ENCODE results near the gene ANKRD53.

The ANKRD53 gene, protein sequence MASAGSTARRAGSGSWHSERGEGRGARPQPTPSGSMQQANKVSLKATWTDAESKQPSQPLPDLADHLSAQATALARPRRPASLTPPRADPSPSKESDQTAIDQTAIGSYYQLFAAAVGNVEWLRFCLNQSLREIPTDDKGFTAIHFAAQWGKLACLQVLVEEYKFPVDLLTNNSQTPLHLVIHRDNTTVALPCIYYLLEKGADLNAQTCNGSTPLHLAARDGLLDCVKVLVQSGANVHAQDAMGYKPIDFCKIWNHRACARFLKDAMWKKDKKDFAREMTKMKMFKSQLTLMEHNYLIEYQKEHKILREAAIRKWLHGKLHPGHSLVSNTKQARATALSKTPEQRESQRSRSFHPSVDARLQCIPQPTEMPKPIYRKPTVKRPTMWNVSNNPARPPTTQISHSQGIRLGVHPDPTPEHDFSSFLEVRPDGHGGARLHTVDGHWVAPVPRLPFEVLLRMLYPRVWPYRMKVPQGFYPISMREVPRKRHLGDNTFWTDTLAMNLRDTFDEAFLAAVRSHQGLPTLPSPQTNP

DNA sequence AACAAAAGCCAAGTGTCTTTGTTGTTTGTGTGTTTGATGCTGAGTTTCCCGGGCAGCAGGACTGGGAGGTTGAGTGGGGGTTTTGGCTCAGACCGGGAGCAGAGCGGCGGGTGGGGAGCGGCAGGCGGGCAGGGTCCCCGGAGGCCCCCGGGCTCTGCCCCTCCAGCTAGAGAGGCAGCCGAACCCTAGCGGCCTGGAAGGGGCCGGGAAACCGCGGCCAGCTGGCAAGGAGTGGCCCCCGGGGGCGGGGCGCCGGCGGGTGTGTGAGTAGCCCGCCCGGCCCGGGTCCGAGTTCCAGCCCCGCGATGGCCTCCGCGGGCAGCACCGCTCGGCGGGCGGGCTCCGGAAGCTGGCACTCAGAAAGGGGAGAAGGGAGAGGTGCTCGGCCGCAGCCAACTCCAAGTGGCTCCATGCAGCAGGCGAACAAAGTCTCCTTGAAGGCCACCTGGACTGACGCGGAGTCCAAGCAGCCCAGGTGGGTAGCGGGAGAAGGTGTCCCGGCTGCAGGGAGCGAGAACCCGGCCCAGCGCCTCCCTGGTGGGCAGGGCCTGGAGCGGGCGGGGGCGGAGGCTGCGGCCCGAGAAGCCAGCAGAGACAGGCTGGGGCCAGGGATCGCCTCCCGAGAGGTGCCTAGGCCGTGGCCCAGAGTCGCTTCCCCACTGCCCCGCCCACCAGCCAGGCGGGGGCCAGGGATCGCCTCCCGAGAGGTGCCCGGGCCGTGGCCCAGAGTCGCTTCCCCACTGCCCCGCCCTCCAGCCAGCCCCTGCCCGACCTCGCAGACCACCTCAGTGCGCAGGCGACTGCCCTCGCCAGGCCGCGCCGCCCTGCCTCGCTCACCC is at the start of gene ANKRD53:
Gene ANKRD53 (plus strand): TSS at position 290 of the 839 bp plus-strand sequence. CDS start 16 bp downstream, at position 306.
- no peak for DNase-seq (ENCODE audit: low spot score)

DNA sequence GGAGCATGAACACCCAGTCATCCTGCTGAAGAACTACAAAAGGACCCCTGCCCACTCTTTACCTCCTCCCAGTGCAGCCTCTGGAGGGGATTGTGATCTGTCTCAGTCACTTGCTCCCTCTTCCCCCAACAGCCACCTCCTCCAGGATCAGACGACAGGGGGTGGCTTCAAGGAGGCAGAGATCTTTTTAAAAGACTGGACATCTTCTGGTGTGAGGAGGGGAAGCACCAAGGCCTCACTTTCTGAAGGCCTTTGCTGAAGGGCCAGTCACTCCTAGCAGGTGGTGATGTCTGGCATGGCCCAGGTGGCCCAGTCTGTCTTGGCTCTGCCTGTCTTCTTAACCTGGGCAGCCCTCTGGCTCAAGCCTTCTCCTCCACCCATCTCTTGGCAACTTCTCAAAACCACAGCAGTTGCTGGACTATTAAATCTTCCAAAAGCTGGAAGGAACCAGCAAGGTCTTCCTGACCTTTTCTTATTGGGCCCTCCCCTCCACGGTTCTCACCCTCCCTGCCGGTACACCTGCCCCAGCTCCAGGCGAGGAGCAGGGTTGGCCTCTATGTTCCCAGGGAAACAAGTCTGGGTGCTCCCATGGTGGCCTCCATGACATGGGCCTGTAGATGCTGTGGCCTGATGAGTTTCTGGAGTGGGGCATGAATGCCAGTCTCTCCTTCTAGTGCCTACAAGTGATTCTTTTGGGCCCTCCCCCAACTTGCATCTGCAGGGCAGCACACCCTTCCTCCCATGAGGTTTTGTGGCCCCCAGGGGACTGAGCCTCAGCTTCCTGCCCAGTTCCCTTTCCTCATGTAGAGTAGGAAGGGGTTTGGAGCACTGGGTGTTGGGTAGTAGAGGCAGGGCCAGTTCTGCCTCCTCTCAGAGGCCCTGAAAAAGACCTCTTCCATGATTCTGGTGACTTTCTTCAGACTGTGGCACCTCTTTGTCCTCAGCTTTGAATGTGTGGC is 47.8 kb upstream of the ANKRD53 start:
- DNase-seq (ENCODE audit: low spot score), result no peak

DNA sequence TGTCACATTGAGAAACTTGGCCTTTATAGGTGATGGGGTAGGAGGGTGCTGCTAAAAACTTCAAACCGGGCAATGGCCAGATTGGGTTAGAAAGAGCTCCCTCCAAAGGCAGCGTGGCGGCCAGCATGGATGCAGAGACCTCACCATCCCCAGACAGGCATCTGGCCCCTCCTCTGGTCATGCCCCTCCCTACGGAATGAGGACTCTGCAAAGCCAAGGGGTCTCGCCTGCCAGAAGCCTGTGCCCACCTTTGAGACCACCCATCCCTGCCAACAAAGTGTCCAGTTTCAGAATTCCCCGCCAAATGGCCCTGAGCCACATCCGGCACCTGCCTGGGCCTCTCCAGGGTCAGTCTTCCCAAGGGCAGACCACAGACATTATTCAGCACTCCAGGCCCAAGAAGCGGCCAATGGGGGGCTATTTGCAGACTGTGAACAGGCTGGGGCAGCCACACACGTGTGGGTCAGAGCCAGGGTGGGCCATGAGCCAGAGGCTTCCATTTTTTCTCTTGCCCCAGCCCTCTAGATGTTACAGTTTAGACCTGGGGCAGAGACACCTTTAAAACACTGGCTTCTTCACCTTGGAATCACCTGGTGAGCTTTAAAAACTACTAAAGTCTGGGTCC is 46.9 kb upstream of the ANKRD53 start:
- DNase-seq (ENCODE audit: low spot score), result no peak

DNA sequence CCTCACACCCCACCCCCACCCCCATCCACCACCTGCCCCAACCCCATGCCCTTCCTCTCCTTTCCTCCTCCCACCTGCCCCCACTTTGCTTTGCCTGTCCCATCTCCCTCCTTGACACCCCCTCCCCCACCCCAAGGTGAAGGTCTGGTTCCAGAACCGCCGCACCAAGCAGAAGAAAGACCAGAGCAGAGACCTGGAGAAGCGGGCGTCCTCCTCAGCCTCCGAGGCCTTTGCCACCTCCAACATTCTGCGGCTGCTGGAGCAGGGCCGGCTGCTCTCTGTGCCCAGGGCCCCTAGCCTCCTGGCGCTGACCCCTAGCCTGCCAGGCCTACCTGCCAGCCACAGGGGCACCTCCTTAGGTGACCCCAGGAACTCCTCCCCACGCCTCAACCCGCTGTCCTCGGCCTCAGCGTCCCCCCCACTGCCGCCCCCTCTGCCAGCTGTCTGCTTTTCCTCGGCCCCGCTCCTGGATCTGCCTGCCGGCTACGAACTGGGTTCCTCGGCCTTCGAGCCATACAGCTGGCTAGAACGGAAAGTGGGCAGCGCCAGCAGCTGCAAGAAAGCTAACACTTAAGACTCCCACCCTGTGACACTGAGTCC is 45.7 kb upstream of the ANKRD53 start:
- DNase-seq (ENCODE audit: low spot score), result no peak

DNA sequence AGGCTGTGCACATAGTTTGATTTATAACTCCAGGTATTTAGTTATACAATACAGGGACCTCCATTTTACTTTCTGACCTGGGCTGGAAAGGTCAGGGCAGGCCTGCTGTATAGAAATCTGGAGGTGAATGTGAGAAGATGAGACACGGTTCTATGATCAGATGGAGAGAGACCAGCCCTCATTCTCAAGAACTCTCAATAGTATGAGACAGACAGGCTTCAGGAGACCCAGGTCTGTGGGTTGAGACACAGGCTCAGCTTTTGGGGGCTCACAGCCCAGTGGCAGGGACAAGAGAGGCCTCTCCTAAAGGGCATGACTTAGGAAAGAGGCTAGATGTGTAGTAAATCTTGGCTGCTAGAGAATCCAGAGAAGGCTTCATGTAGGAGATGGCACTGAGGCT is 43.4 kb upstream of the ANKRD53 start:
- no peak for DNase-seq (ENCODE audit: low spot score)

DNA sequence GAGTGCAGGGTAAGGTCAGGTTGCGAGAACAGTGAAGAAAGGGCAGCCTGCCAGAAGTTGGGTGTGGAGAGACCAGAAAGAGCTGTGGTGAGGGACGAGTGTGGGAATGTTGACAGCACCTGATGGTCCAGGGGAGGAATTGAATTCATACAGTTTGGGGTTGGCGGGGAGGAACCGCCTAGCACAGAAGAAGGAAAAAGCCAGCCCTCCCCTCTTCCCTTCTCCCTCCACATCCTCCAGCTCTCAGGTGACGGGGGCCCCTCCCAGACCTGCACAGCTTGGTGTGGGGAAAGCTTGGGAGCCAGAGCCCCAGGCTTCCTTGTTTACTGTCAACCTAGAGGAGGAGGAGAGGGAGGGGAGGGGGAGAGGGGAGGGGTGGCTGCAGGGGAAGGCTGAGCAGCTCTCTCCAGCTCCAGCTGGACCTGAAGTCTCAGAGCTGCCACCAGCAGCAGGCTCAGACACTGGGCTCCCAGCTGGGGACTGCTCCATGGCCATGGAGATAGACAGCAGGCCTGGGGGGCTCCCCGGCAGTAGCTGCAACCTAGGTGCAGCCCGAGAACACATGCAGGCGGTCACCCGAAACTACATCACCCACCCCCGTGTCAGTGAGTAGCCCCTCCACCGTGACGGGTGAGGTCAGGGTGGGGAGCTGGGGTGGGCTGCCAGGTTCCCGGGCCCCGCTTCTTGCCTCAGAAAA is 42.8 kb upstream of the ANKRD53 start, which contains the start of gene ATP6V1B1:
Gene ATP6V1B1 (plus strand): TSS at position 433 of the 697 bp plus-strand sequence. CDS start 55 bp downstream, at position 488.
- no peak for DNase-seq (ENCODE audit: low spot score)

DNA sequence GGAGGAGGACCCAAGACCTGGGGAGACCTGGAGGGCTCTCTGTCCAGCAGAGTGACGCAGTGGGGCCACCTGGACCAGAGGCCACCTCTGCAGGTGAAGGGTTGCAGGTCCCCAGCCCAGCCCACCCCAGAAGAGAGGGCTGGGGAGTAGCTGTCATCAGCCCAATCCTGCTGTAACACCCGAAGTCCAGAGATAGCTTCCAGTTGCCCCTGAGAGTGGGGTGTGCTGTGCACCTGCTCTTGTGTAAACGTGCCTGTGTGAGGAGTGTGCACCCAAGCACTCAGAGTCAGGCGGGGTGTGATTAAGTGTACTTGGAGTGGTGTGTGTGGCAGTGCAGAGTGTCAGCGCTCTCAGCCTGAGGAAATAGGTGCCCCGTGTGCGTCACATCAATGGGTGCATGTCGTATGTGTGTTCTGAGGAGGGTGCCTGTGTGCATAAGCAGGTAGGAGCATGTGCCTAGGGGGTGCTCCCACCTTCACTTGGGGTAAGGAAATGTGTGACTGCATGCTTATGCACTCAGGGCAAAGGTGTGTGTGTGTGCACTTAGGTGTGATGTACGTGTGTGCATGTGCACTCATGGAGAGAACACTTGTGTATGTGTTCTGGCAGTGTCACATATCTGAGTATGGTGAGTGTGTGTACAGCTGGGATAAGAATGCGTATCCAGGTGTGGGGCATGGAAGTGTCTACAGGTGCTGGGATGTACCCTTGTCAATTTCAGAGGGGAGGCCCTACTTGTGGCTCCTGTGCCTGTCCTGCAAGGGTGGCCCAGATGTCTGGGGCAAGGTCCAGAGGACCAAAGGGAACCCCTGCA is 42.1 kb upstream of the ANKRD53 start:
- DNase-seq (ENCODE audit: low spot score), result no peak

DNA sequence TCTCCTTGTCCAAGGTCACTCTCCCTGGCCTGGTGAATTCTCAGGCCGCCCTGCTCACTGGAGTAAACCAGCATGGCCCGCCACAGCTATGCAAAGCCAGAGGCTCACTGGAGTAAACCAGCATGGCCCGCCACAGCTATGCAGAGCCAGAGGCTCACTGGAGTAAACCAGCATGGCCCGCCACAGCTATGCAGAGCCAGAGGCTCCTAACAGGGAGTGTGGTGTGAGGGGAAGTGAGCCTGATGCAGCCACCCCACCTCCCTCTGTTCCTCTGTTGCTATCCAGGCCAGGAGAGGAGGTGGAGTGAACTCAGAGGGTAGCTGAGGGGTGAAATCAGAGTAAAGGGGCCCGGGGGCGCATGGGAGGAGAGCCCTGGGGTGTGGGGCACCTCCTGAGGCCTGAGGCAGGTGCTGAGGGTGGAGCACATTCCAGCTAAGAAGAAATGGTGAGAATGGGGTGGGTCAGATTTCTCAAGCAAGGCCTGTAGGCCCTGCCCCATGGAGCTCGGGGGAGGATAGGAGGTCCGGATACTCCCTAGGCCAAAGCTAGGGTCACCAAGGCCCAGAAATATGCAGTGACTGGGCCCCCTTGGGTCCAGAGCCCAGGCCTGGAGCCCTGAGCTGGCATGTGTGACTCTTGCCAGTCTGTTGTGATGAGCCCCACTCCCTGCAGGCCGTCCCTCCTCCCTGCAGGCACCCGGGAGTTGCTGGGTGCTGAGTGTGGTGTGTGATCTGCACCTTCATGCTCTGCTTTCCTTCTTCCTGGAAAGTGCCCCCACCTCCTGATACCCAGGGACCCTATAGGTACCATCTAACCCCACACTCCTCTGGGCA is 41.2 kb upstream of the ANKRD53 start:
- DNase-seq (ENCODE audit: low spot score), result no peak

DNA sequence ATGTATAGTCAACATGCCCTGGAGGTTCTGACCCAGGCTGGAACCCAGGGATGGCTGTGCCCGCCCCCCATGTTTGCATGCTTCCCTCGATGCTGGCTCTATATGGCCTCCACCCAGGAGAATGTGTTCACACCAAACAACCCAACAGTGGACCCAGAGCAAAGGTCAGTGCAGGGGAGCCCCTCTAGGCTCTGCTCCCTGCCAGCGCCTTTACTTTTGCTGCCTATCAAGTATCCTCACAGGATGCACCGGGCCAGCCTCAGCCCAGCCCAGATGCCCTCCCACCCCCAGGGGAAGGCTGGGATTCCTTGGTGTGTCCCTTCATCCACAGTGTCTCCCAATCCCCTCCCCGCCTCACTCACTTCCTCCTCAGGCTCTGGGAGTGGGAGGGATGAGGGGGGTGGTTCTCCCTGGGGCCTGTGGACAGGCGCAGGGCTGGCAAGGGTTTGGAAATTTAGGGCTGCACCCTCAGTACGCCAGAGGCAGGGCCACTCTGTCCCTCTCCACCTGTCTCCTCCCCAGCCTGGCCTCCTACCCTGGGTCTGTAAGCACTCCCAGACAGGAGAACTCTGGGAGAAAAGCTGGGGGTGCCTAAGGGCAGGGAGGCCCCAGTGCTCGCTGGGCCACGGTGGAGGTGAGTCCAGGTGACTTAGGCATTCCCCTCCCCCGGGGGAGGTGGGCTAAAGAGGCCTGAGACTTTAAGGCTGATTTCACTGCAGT is 40.4 kb upstream of the ANKRD53 start:
- no peak for DNase-seq (ENCODE audit: low spot score)

DNA sequence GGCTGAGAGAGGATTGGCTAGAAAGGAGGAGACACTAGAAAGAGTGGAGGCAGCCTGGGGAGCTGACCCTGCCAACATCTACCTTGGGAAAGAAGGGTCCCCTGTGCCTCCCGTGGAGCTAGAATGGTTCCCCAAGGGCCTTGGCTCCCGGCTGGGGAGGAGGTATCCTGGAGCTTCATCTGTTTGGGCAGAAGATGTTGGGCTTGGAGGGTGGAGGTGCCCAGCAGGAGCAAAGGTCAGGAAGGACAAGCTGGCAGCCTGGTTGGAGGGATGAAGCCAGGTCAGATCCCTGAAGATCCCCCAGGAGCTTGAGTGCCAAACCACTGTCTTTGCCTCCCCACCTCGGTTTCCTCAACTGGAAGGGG is 39.9 kb upstream of the ANKRD53 start:
- no peak for DNase-seq (ENCODE audit: low spot score)

DNA sequence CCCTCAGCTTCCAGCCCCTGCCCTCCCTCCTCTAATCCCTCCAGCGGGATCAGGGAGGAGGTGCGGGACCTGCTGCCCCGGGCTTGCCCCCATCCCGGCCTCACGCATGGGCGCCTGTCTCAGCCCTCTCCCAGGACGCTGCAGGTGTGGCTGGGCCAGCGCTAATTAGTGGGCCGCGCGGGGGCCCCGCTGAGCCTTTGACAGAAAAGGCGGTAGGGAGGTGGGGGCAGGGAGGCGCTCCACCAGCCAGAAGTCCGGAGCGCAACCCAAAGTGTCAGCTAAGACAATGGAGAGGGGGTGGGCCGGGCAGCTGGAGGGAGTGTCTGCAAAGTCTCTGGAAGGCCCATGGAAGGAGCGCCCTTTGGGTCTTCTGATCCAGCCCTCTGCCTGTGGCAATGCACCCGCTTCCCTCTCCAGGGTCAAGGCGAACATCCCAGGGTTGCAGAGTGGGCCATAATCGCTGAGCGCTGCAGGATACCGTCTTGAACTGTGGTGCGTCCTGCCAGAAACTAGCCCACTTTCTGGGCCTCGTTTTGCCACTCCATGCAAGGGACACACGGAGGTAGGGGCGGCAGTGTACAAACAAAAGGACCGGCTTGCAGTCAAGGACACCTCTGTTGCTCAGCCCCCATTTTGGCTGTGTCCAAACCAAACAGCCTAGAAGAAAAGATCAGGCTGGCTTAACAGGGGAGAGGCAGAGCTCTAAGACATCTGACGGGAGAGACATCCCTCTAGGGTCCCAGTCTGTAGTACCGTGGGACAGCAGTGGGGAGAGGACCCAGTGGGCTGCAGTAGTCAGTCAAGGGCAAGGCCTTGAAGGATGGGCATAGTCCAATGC is 39.2 kb upstream of the ANKRD53 start:
- no peak for DNase-seq (ENCODE audit: low spot score)

DNA sequence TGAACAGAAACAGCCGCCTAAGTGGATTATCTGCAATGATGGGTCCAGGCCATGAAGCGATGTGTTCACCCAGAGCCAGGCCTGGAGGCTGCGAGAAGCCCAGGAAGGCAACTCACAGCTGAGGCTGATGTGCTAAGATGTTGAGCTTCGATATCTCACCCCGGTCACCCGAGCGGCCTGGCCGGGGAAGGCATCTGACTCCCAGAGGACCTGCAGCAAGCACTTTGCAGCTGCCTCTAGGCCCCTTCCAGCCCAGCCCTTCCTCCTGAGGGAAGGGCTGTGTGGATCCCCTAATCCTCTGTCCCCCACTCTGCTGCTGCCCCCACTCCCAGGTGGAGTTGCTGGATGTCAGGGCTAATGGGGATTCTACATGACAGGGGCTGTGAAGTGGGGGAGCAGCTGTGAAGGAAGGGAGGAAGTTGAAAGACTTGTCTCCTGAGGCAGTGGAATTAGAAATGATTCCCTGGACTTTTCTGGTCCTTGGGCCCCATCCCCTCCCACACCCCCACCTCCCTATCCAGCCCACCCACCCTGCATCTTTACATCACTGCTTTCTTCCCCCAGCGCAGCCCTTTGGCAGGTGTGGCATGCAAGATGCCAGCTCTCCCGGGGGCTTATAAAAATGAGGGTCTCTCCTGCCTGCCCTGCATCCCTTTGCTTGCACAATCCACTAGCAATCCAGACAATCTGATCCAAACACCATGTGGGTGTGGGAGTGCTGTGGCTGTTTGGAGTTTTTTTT is 38.4 kb upstream of the ANKRD53 start:
- DNase-seq (ENCODE audit: low spot score), result no peak

DNA sequence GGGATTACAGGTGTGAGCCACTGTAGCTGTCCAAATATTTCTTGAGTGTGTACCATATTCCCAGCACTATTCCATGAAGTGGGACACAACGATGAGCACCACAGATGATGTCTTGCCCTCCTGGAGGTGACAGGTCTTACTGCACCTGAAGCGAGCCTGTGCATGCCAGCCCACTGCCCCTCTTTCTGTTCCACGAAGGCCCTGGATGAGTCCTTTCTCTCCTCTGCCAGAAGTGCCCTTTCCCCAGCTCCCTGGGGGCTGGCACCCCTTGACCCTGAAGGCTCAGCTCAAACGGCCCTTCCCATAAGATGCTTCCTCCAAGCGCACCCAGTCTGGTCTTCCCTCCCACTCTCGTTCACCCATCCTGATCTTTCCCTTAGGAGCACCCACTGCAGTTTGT is 37.2 kb upstream of the ANKRD53 start:
- DNase-seq (ENCODE audit: low spot score), result no peak

DNA sequence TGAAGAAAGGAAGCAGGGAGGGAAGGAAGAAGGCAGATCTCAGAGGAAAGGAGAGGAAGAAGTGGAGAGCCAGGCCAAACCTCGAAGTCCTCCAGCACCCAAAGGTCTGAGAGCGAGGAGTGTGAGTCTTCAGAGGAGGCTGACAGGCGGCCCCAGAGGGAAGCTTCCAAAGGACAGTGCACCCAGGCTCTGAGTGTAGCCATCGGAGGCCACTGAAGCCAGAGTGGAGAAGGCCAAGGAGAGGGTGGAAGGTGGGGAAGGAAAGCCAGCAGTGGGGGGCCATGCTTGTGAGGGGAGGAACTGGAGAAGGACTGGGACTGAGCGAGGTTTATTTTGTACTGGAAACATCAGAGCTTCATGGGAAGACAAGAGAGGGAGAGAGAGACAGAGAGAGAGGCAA is 36.7 kb upstream of the ANKRD53 start:
- DNase-seq (ENCODE audit: low spot score), result no peak

DNA sequence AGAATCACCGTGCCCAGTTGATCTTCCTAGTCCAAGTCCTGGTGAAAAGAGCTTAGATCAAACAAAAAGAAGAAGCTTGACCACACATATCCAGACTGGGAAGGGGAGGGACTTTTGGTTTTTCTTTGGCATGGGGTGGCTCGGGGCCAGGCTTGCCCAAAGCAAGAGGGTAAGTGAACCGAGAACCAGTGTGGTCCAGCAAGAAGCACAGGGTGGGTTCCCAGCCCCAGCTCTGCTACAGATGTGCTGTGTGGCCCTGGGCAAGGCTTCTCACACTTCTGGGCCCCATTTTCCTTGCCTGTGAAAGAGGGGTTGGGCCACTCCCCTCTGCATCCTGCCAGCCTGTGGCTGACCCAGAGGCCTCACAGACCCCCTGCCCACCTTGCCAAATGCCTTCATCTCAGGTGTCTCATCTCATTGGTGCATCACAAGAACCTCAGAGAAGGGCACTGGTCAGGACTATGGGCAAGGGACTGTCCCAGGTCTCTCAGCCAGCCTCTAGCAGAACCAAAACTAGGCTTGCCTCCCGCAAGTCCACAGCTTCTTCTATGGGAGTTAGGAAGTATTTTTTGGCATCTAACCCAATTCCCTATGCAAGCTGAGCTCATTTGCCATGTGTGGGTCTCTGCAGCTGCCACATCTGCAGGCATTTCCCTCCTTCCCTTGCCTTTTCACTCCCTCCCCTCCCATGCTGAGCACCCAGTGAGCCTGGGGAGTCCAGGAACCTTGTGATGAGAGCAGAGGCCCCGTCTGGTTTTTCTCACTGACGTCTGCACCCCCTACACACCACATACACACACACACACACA is 35.8 kb upstream of the ANKRD53 start:
- DNase-seq (ENCODE audit: low spot score), result no peak

Measured in HuH-7.5 (cell line).